NCI-H1105 (cell line): ENCODE data around the gene ACOT4.
"Not testable (repeated sequence)": the region's sequence is repeated elsewhere in the genome, so short reads cannot be mapped to it uniquely, and the experiment has no call there.

Experiments used
- DNase-seq: peaks from one replicate; lab custom pipeline; 2025; lab: John Stamatoyannopoulos, UW

ACOT4 gene

DNA sequence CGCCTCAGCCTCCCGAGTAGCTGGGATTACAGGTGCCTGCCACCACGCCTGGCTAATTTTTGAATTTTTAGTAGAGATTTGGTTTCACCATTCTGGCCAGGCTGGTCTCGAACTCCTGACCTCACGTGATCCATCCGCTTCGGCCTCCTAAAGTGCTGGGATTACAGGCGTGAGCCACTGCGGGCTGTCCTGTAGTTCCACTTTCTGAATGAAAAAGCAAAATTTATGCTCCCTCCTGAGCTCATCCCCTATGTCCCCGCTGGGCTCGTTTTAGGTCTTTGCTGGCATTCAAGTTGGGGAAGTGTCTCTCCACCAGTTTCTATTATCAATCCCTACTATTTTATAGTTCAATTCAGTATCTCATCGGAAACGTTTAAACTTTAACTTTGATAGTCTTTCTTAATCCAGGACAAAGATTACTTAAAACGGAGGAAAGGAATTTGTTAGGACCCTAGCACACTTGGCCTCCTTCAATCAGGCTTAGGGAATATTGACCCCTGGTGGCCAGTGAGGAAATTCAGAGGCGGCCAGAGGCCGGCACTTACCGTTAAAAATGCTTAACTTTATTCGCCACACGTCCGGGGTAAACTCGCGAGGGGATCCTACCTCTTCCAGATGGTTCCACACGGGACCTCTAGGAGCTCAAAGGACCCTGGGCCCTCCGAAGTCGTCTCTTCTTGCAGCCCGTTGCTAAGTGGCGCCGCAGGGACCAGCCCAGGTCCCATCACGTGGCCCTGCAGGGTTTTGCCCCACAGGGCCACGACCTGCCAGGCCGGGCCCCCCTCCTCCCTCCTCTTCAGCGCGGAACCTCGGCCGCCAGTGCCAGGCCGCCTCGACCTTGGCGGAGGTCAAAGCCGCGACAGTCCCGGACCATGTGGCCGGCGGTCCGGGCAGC lies 41.7 kb downstream of the ACOT4 start:
- peak; percentile 54 for DNase-seq

- peak; percentile 13 for DNase-seq
Observed at GRCh38 chr14:73634011-73634833, 42.5 kb downstream of the ACOT4 start.

- DNase-seq = not testable (repeated sequence)
Observed at GRCh38 chr14:73636355-73636754, 44.7 kb downstream of the ACOT4 start.

- DNase-seq = no peak
Observed at GRCh38 chr14:73637830-73638229, 46.2 kb downstream of the ACOT4 start.

DNA sequence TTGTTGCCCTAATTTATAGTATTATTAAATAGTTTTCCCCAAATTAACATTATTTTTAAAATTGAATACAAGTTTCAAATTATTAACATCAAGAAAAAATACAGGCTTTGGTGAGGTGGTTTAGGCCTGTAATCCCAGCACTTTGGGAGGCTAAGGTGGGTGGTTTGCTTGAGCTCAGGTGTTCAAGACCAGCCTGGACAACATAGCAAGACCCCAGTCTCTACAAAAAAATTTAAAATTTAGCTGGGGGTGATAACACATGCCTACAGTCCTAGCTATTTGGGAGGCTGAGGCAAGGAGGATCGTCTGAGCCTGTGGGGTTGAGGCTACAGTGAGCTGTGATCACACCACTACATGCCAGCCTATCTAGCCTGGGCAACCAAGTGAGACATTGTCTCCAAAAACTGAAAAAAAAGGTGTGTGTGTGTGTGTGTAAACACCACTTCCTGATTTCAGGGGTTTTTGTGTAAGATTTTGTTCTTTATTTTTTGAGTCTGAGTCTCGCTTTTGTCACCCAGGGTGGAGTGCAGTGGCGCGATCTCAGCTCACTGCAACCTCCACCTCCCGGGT lies 49.2 kb downstream of the ACOT4 start:
- no peak for DNase-seq

- peak; percentile 91 for DNase-seq
Observed at GRCh38 chr14:73644531-73645247, 53.0 kb downstream of the ACOT4 start, which contains the start of gene DNAL1. Gene DNAL1, plus strand, starts transcription at chr14:73644986. Its CDS starts 54 bp downstream, at chr14:73645040.

DNA sequence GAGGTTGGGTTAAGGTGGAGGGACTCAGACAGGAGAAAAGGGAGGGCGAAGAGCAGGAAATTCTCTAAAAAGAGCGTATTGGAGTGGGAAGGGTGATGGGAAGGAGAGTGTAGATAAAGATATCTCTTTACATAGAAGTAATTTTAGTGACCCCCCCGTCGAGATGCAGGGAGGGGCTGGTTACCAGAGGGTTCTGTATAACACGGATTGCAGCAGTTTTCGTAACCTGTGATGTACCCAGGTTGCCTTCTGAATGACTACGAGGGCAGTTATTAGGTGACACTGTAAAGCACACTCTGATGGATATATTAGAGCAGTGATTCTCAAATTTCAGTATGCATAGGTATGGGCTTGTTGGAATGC lies 53.6 kb downstream of the ACOT4 start:
- DNase-seq = no peak
